K562 (cell line): ENCODE results near the gene KCTD12.

Source experiments
- ASH1L ChIP-seq: fragments of 450-650 bp; IDR thresholded peaks from 2 replicates; pipeline ENCODE4 v1.6.1; 2018; ENCODE audit warnings: borderline replicate concordance, mild to moderate bottlenecking, low read depth; ENCODE audit not compliant: partially characterized antibody
- CTCF ChIP-seq, 3 experiments: IDR thresholded peaks in 2 of 3; conservative IDR thresholded peaks in 1 of 3; 2 replicates each; pipeline ENCODE4 v1.5.1; 2011 to 2012; ENCODE audit warnings: low read length in 3 of 3, mild to moderate bottlenecking in 3 of 3, control low read depth in 2 of 3, improper control_type of control experiment in 1 of 3, inconsistent platforms in 1 of 3, low read depth in 1 of 3, mixed read lengths in 1 of 3, moderate library complexity in 1 of 3; ENCODE audit not compliant: insufficient read depth in 2 of 3
- EZH2 ChIP-seq: IDR thresholded peaks from 2 replicates; pipeline ENCODE4 v1.6.1; 2012; ENCODE audit warnings: low read depth, mild to moderate bottlenecking, inconsistent platforms, low read length, borderline replicate concordance
- KLF16 ChIP-seq: IDR thresholded peaks from 2 replicates; pipeline ENCODE4 v1.6.1; 2016; ENCODE audit warnings: antibody characterized with exemption
- POLR2A ChIP-seq: fragments of 450-650 bp; conservative IDR thresholded peaks from 2 replicates; pipeline ENCODE4 v1.6.1; 2016
- SIN3A ChIP-seq, 2 experiments: fragments of 150-350 bp in 1 of 2; IDR thresholded peaks; 2 replicates each; pipeline ENCODE4 v1.6.1; 2011 to 2016; ENCODE audit warnings: borderline replicate concordance in 2 of 2, low read depth in 2 of 2, low read length in 2 of 2, mild to moderate bottlenecking in 2 of 2, moderate library complexity in 2 of 2; ENCODE audit not compliant: control insufficient read depth in 1 of 2
- SRSF9 ChIP-seq: fragments of 200-400 bp; formaldehyde crosslinking; IDR thresholded peaks from 2 replicates; pipeline ENCODE4 v1.6.1; 2017; ENCODE audit warnings: low read depth, low read length, borderline replicate concordance
- TBL1XR1 ChIP-seq, 2 experiments: IDR thresholded peaks; 2 replicates each; pipeline ENCODE4 v1.6.1; 2012; ENCODE audit warnings: improper control_type of control experiment in 2 of 2, low read length in 2 of 2, mild to moderate bottlenecking in 1 of 2
- TFE3 ChIP-seq: fragments of 450-650 bp; formaldehyde crosslinking; IDR thresholded peaks from 2 replicates; pipeline ENCODE4 v1.4.0; 2020; ENCODE audit warnings: mild to moderate bottlenecking, mixed read lengths
- ZNF232 ChIP-seq: sonication (generic); formaldehyde crosslinking; IDR thresholded peaks from 2 replicates; pipeline ENCODE4 v1.8.0; 2022; ENCODE audit warnings: mild to moderate bottlenecking, missing genetic modification reagents
- ZNF561 ChIP-seq: fragments of 450-650 bp; formaldehyde crosslinking; conservative IDR thresholded peaks from 2 replicates; pipeline ENCODE4 v1.4.0; 2020; ENCODE audit warnings: mild to moderate bottlenecking, moderate library complexity

- TF ChIP-seq TBL1XR1 (IDR thresholded peaks at IDR 0.05; ENCODE audit: low read length in 2 of 2) (no peak), ZNF561 (no peak), SIN3A (IDR thresholded peaks at IDR 0.05; ENCODE audit: borderline replicate concordance in 2 of 2, control insufficient read depth in 1 of 2, low read depth in 2 of 2, low read length in 2 of 2) (no peak), POLR2A (no peak), SRSF9 (no peak), KLF16 (no peak), ZNF232 (CRISPR knock-in tag) (no peak), CTCF (IDR thresholded peaks at IDR 0.05 in 2 of 3, conservative IDR thresholded peaks at IDR 0.05 in 1 of 3; ENCODE audit: insufficient read depth in 2 of 3, low read depth in 1 of 3, low read length in 3 of 3) (no peak), TFE3 (CRISPR knock-in tag) (no peak), ASH1L (no peak), EZH2 (no peak)
Measured at GRCh38 chr13:76868371-76868770, 17.8 kb downstream of the KCTD12 start.
